Endothelial cell of umbilical vein (primary cell): ENCODE measurements around the gene NT5C. TPM values are rescaled to one million over a fixed set of nuclear protein-coding genes. Genes with fewer than 3 reads are reported as not detected.

Experiments
- BruUV-seq: library from RNA; stranded (reverse); fragments of 400-500 nt; replicated peaks from 2 replicates; lab custom pipeline; 2021; lab: Mats Ljungman, UMichigan
- CTCF ChIA-PET: fragments of 300-600, 350-600 bp; sonication (Branson Sonifier 250); formaldehyde crosslinking; loops from one replicate; lab custom pipeline; 2021; ENCODE audit warnings: antibody characterized with exemption, inconsistent platforms; lab: Charles Lee
- POLR2A ChIA-PET: fragments of 300-600, 350-600 bp; sonication (Branson Sonifier 250); formaldehyde crosslinking; loops from one replicate; lab custom pipeline; 2021; ENCODE audit warnings: antibody characterized with exemption, inconsistent platforms; lab: Charles Lee
- DNase-seq: peaks from one replicate; pipeline ENCODE4 v3.0.0-alpha.2; 2011; ENCODE audit warnings: low read depth, low spot score
- FAIRE-seq: peaks from 2 replicates; lab custom pipeline; 2011; peaks lifted over from hg19 to GRCh38; lab: Jason Lieb, UNC
- H2AFZ ChIP-seq: 2 replicates; pipeline ENCODE4 v1.6.0; 2012; ENCODE audit warnings: low read depth, low read length, control low read depth, inconsistent platforms
- H3K27ac ChIP-seq: 2 replicates; pipeline ENCODE4 v1.5.1; 2011; ENCODE audit warnings: low read depth, mild to moderate bottlenecking, control low read depth, low read length, moderate library complexity; ENCODE audit not compliant: insufficient read depth
- H3K27me3 ChIP-seq, 2 experiments: 2 replicates each; pipeline versions ENCODE4 v1.6.0 to v1.6.1; 2011; ENCODE audit warnings: low read length in 2 of 2, mixed read lengths in 1 of 2; ENCODE audit not compliant: control insufficient read depth in 2 of 2, insufficient read depth in 2 of 2
- H3K36me3 ChIP-seq, 2 experiments: 2 replicates in 1 of 2; 3 replicates in 1 of 2; pipeline ENCODE4 v1.5.1; 2011; ENCODE audit warnings: low read length in 2 of 2, mild to moderate bottlenecking in 1 of 2, moderate library complexity in 1 of 2; ENCODE audit not compliant: control insufficient read depth in 2 of 2, insufficient read depth in 2 of 2; ENCODE audit errors: extremely low read depth in 1 of 2
- H3K4me1 ChIP-seq: 3 replicates; pipeline ENCODE4 v1.5.1; 2011; ENCODE audit warnings: mild to moderate bottlenecking, low read length; ENCODE audit not compliant: control insufficient read depth, insufficient read depth; ENCODE audit errors: extremely low read depth
- H3K4me2 ChIP-seq: 2 replicates; pipeline ENCODE4 v1.6.1; 2011; ENCODE audit warnings: low read length, control low read depth, mixed read lengths; ENCODE audit not compliant: insufficient read depth
- H3K4me3 ChIP-seq, 3 experiments: fragments of 200-600 bp in 1 of 3; sonication (generic), shearing (Covaris generic) in 1 of 3; replicated peaks in 1 of 3; 2 replicates each; pipeline ENCODE4 v1.5.1; 2011 to 2016; ENCODE audit warnings: control low read depth in 3 of 3, low read length in 3 of 3, mild to moderate bottlenecking in 2 of 3, inconsistent platforms in 1 of 3, low read depth in 1 of 3, moderate library complexity in 1 of 3; ENCODE audit not compliant: insufficient read depth in 1 of 3
- H3K79me2 ChIP-seq: 2 replicates; pipeline ENCODE4 v1.6.0; 2012; ENCODE audit warnings: low read length, inconsistent platforms; ENCODE audit not compliant: control insufficient read depth, insufficient read depth
- H3K9ac ChIP-seq: replicated peaks from 2 replicates; pipeline ENCODE3; 2011; ENCODE audit warnings: low read length, control low read depth; ENCODE audit not compliant: insufficient read depth; ENCODE audit errors: extremely low read depth
- H3K9me1 ChIP-seq: replicated peaks from 3 replicates; pipeline ENCODE4 v1.6.0; 2011; ENCODE audit warnings: mild to moderate bottlenecking, low read length; ENCODE audit not compliant: control insufficient read depth, insufficient read depth; ENCODE audit errors: extremely low read depth
- H3K9me3 ChIP-seq: replicated peaks from 2 replicates; pipeline ENCODE4 v1.5.1; 2012; ENCODE audit warnings: low read length, inconsistent platforms; ENCODE audit not compliant: control insufficient read depth, insufficient read depth
- H4K20me1 ChIP-seq: replicated peaks from 2 replicates; pipeline ENCODE3; 2011; ENCODE audit warnings: mild to moderate bottlenecking, low read length; ENCODE audit not compliant: control insufficient read depth, insufficient read depth; ENCODE audit errors: extremely low read depth
- EZH2 ChIP-seq: IDR thresholded peaks from 2 replicates; pipeline ENCODE4 v1.6.1; 2012; ENCODE audit warnings: borderline replicate concordance, low read depth, mild to moderate bottlenecking, moderate library complexity, low read length, inconsistent platforms; ENCODE audit not compliant: severe bottlenecking
- FOS ChIP-seq: IDR thresholded peaks from 2 replicates; pipeline ENCODE4 v1.6.1; 2011; ENCODE audit warnings: mild to moderate bottlenecking, low read length, moderate library complexity, borderline replicate concordance; ENCODE audit not compliant: insufficient read depth
- GATA2 ChIP-seq: IDR thresholded peaks from 2 replicates; pipeline ENCODE4 v1.7.0; 2011; ENCODE audit warnings: low read depth, mild to moderate bottlenecking, moderate library complexity, mixed read lengths, low read length; ENCODE audit not compliant: insufficient read length, insufficient read depth
- JUN ChIP-seq: IDR thresholded peaks from 2 replicates; pipeline ENCODE4 v1.6.1; 2011; ENCODE audit warnings: borderline replicate concordance, low read depth; ENCODE audit not compliant: insufficient read length, insufficient read depth
- MYC ChIP-seq: IDR thresholded peaks from one replicate; pipeline ENCODE4 v1.6.1; 2011; ENCODE audit warnings: mild to moderate bottlenecking, low read depth, low read length
- POLR2A ChIP-seq: IDR thresholded peaks from 2 replicates; pipeline ENCODE4 v1.6.1; 2012; ENCODE audit warnings: low read depth, mild to moderate bottlenecking, control low read depth, low read length
- POLR2AphosphoS5 ChIP-seq: IDR thresholded peaks from 2 replicates; pipeline ENCODE4 v1.6.1; 2012; ENCODE audit warnings: low read depth, mild to moderate bottlenecking, control low read depth, low read length, moderate library complexity; ENCODE audit not compliant: insufficient read depth
- dilution Hi-C: fragments of 300-500 bp; cut with MboI; formaldehyde crosslinking; loops from one replicate; pipeline ENCODE4 v1.15.0; 2019; ENCODE audit warnings: low sequenced_read_pairs; ENCODE audit not compliant: extremely low pct_ligation_motif_present
- intact Hi-C: fragments of 100-400 bp; cut with micrococcal nuclease; formaldehyde crosslinking; loops from one replicate; pipeline ENCODE4 v1.10.0; 2022
- polyA plus RNA-seq, 4 experiments: library from polyadenylated mRNA; depleted of rRNA in 3 of 4; stranded (reverse) in 3 of 4; unstranded in 1 of 4; fragments of >200 nt; gene quantifications; 2 replicates each; pipeline versions ENCODE4 v1.2.1 to v1.2.3, GENCODE V29; 2011 to 2012; ENCODE audit warnings: missing spikeins in 1 of 4
- total RNA-seq: library from RNA; stranded (reverse); gene quantifications from 2 replicates; pipeline ENCODE4 v1.2.3, GENCODE V29; 2021
- TF ChIP-seq, protein P1 (sequence below): IDR thresholded peaks from 2 replicates; pipeline ENCODE4 v1.6.1; 2011; ENCODE audit not compliant: insufficient read depth, insufficient read length
- TF ChIP-seq, protein P2 (sequence below), 2 donors: IDR thresholded peaks; 1 replicate in 1 of 2; 2 replicates in 1 of 2; pipeline ENCODE4 v1.5.1; 2011; ENCODE audit warnings: low read length in 2 of 2, mild to moderate bottlenecking in 2 of 2, moderate library complexity in 2 of 2, control low read depth in 1 of 2, inconsistent platforms in 1 of 2, low read depth in 1 of 2; ENCODE audit not compliant: insufficient read depth in 1 of 2; ENCODE audit errors: extremely low read depth in 1 of 2

The NT5C gene
- total and polyA plus RNA-seq, 2 donors (not counting 3 experiments of a cell fraction or from before 2014, with no cell fraction given), result 29.1 to 39.2 TPM

DNA sequence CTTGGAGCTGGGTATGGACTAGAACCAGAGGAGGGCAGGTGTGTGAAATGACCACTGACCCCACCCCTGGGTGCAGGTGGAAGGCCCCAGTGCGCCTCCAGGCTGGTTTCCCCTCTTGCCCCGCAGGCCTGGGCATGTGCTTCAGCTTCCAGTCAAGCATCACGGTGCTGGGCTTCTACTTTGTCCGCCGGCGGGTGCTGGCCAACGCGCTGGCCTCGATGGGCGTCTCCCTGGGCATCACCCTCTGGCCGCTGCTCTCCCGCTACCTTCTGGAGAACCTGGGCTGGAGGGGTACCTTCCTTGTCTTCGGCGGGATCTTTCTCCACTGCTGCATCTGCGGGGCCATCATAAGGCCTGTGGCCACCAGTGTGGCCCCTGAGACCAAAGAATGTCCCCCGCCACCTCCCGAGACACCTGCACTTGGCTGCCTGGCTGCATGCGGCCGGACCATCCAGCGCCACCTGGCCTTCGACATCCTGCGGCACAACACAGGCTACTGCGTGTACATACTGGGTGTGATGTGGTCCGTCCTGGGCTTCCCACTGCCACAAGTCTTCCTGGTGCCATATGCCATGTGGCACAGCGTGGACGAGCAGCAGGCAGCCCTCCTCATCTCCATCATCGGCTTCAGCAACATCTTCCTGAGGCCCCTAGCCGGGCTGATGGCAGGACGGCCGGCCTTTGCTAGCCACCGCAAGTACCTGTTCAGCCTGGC is 31.5 kb downstream of the NT5C start:
- Histone ChIP-seq H3K27ac (no peak overlapping the region), H3K79me2 (no peaks in the 10 kb centered on the region), H3K9me3 (no peaks in the 10 kb centered on the region), H3K36me3 (peaks cover 0 to 16% of the 10 kb centered on the region in 2 experiments), H3K9ac (no peak overlapping the region), H4K20me1 (no peaks in the 10 kb centered on the region), H3K27me3 (no peaks in the 10 kb centered on the region), H3K4me3 (no peak overlapping the region), H2AFZ (no peak overlapping the region), H3K4me1 (peaks cover 5% of the 10 kb centered on the region), H3K9me1 (no peaks in the 10 kb centered on the region), H3K4me2 (no peak overlapping the region)
- ChIA-PET CTCF (interaction anchor here (1.3 kb wide), 1 partner anchor 40 kb away, joined by 3 read pairs; no protein-coding TSS in a partner anchor), POLR2A (no interaction called here)
- dilution Hi-C loops, result no loop called here
- FAIRE-seq, result no peak
- no TSS peak for BruUV-seq
- TF ChIP-seq, protein P1, sequence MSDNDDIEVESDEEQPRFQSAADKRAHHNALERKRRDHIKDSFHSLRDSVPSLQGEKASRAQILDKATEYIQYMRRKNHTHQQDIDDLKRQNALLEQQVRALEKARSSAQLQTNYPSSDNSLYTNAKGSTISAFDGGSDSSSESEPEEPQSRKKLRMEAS, result no peak
- TF ChIP-seq MYC (no peak), FOS (no peak), JUN (no peak), POLR2AphosphoS5 (no peak), EZH2 (no peak), POLR2A (no peak), GATA2 (no peak)
- TF ChIP-seq, protein P2, sequence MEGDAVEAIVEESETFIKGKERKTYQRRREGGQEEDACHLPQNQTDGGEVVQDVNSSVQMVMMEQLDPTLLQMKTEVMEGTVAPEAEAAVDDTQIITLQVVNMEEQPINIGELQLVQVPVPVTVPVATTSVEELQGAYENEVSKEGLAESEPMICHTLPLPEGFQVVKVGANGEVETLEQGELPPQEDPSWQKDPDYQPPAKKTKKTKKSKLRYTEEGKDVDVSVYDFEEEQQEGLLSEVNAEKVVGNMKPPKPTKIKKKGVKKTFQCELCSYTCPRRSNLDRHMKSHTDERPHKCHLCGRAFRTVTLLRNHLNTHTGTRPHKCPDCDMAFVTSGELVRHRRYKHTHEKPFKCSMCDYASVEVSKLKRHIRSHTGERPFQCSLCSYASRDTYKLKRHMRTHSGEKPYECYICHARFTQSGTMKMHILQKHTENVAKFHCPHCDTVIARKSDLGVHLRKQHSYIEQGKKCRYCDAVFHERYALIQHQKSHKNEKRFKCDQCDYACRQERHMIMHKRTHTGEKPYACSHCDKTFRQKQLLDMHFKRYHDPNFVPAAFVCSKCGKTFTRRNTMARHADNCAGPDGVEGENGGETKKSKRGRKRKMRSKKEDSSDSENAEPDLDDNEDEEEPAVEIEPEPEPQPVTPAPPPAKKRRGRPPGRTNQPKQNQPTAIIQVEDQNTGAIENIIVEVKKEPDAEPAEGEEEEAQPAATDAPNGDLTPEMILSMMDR (IDR thresholded peaks at IDR 0.05; ENCODE audit: extremely low read depth in 1 of 2, insufficient read depth in 1 of 2, low read depth in 1 of 2, low read length in 2 of 2), result no peak
- intact Hi-C loops, result no loop called here
- DNase-seq, result no peak
